PFSK-1 (cell line): ENCODE data around the gene CORIN.

Experiments
- FOXP2 ChIP-seq: optimal IDR thresholded peaks from 2 replicates; pipeline ENCODE3; 2011; ENCODE audit warnings: borderline replicate concordance, control low read depth, inconsistent platforms; ENCODE audit not compliant: insufficient read depth; ENCODE audit errors: extremely low read length, extremely low read depth
- POLR2AphosphoS5 ChIP-seq: IDR thresholded peaks from 2 replicates; pipeline ENCODE4 v1.6.1; 2012; ENCODE audit warnings: low read depth, mild to moderate bottlenecking, control low read depth, low read length, moderate library complexity
- REST ChIP-seq, 2 experiments: IDR thresholded peaks; 2 replicates each; pipeline versions ENCODE4 v1.6.1 to v1.8.0; 2011 to 2012; ENCODE audit warnings: low read depth in 2 of 2, low read length in 2 of 2, control low read depth in 1 of 2, inconsistent platforms in 1 of 2, mild to moderate bottlenecking in 1 of 2, moderate library complexity in 1 of 2; ENCODE audit not compliant: insufficient read depth in 1 of 2
- SIN3A ChIP-seq: IDR thresholded peaks from 2 replicates; pipeline ENCODE4 v1.6.1; 2012; ENCODE audit warnings: mild to moderate bottlenecking, low read length, moderate library complexity, borderline replicate concordance; ENCODE audit not compliant: insufficient read depth
- TAF1 ChIP-seq: IDR thresholded peaks from 2 replicates; pipeline ENCODE4 v1.6.1; 2012; ENCODE audit warnings: low read length, control low read depth, borderline replicate concordance; ENCODE audit not compliant: insufficient read depth

CORIN gene

DNA sequence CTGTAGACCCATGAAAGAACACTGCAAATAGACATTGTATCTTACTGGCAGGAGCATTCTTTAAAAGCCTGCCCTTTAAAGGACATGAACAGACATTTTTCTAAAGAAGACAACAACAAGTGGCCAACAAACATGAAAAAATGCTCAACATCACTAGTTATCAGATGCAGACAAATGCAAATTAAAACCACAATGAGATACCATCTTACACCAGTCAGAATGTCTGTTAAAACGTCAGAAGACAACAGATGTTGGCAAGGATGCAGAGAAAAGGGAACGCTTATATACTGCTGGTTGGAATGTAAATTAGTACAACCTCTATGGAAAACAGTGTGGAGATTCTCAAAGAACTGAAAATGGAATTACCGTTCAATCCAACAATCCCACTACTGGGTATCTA lies 275.6 kb downstream of the CORIN start:
- TF ChIP-seq POLR2AphosphoS5 (no peak), TAF1 (no peak), SIN3A (no peak), FOXP2 (no peak), REST (IDR thresholded peaks at IDR 0.05; ENCODE audit: insufficient read depth in 1 of 2, low read depth in 2 of 2, low read length in 2 of 2) (no peak)

DNA sequence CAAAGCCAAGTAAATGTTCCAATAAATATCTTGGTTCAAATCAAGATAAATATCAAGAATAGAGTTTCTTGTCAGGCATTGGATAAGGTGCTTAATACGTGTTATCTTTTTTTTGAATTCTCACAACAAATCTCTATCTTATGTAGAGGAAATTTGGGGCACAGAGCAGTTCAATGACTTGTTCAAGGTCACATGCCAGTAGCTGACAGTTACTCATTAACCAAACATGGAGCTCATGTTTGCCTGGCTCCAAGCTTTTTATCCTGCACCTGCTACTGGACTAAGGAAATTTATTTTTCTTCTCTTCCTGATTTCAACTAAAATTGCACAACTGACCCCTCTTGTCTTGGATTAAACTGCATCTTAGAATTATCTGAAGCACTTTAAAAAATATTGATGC lies 276.5 kb downstream of the CORIN start:
- TF ChIP-seq FOXP2 (no peak), TAF1 (no peak), SIN3A (no peak), POLR2AphosphoS5 (no peak), REST (IDR thresholded peaks at IDR 0.05; ENCODE audit: insufficient read depth in 1 of 2, low read depth in 2 of 2, low read length in 2 of 2) (no peak)

DNA sequence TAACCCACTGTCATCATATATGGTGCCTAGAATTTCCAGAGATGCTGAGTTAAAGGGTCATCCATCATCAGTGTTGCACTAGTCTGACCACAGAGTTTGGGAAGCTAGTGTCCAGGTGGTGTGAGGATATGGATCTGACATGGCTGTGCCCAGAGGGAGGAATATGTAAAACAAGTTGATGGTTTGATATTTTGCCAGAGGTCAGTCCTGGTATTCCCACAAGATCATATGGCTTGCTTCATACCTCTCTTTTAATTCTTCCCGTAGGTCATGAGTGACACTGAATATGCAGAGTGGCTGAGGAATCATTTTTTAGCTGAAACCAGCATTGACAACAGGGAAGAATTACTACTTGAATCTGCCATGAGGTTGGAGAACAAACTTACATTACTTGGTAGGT lies 277.2 kb downstream of the CORIN start:
- no peak for TF ChIP-seq REST (IDR thresholded peaks at IDR 0.05; ENCODE audit: insufficient read depth in 1 of 2, low read depth in 2 of 2, low read length in 2 of 2)
- no peak for TF ChIP-seq SIN3A
- no peak for TF ChIP-seq FOXP2
- TF ChIP-seq TAF1 = no peak
- no peak for TF ChIP-seq POLR2AphosphoS5

DNA sequence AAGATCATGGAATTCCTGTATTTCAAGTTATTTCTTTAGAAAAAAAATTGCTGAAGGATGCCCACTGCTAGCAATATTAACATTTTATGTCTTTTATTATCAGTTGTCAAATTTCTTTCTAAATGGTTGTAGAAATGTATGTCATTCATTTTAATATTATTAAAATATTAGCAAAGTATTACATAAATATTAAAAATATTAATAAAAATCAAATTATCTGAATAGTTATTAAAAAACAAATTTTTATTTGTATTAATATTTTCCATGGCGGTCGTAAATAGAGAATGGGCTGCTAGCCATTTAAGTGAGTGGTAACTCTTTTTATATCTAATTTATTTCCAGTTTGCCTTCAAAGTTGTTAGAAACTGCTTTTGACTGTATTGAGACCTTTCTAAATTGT lies 280.6 kb downstream of the CORIN start:
- TF ChIP-seq REST (IDR thresholded peaks at IDR 0.05; ENCODE audit: insufficient read depth in 1 of 2, low read depth in 2 of 2, low read length in 2 of 2) (no peak), POLR2AphosphoS5 (no peak), SIN3A (no peak), FOXP2 (no peak), TAF1 (no peak)
